Chondrocyte (in vitro differentiated cells): Measurements from ENCODE around the gene CPXM2. TPM values are rescaled to one million over a fixed set of nuclear protein-coding genes. Genes with fewer than 3 reads are reported as not detected.

Source experiments
- DNase-seq: peaks from one replicate; pipeline ENCODE4 v3.0.0; 2021; ENCODE audit warnings: mixed read lengths, low spot score
- H3K27ac Mint-ChIP-seq: one replicate; pipeline ENCODE4 v1.8.0; 2021; ENCODE audit warnings: mild to moderate bottlenecking, moderate library complexity, mixed read lengths; ENCODE audit not compliant: unreplicated experiment
- H3K27me3 Mint-ChIP-seq: 2 replicates; pipeline ENCODE4 v1.8.0; 2021; ENCODE audit warnings: low read depth, mixed read lengths
- H3K36me3 Mint-ChIP-seq: 2 replicates; pipeline ENCODE4 v1.8.0; 2021; ENCODE audit warnings: low read depth, mixed read lengths
- H3K4me1 Mint-ChIP-seq: 2 replicates; pipeline ENCODE4 v1.8.0; 2021; ENCODE audit warnings: low read depth, mild to moderate bottlenecking, mixed read lengths
- H3K4me3 Mint-ChIP-seq: one replicate; pipeline ENCODE4 v1.8.0; 2021; ENCODE audit warnings: mild to moderate bottlenecking, moderate library complexity, mixed read lengths; ENCODE audit not compliant: unreplicated experiment
- H3K9me3 Mint-ChIP-seq: 2 replicates; pipeline ENCODE4 v1.8.0; 2021; ENCODE audit warnings: low read depth, mixed read lengths
- total RNA-seq: library from RNA; stranded (reverse); gene quantifications from 3 replicates; pipeline ENCODE4 v1.2.1, GENCODE V29; 2021
- TF ChIP-seq, protein P1 (sequence below): fragments of 200-600 bp; sonication (generic); IDR thresholded peaks from 2 replicates; pipeline ENCODE4 v1.5.0; 2021; ENCODE audit warnings: antibody characterized with exemption, mild to moderate bottlenecking, moderate library complexity

CPXM2 gene
- total RNA-seq, 1 donor from 2014 or later = not detected

DNA sequence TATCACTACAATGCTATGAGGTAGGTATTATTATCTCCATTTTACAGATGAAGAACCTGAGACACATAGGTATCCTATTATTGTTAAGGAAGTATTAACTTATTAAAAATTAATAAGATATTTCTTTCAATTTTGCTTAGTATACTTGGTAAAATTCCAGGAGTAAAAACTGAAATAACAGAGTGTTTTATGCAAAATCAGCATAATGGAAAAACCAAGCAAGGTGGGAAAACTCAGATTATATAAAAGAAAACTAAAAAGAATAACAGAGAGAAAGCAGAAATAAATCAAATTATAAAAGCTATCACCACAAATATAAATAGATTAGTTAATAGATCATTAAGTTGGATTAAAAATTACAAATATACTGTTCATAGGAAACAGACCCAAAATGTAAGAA lies 82.0 kb downstream of the CPXM2 start:
- Mint-ChIP-seq H3K27ac (no peak overlapping the region), H3K9me3 (no peaks in the 10 kb centered on the region), H3K36me3 (no peaks in the 10 kb centered on the region), H3K4me1 (no peaks in the 10 kb centered on the region), H3K4me3 (no peak overlapping the region), H3K27me3 (peaks cover 8% of the 10 kb centered on the region)
- TF ChIP-seq, protein P1, sequence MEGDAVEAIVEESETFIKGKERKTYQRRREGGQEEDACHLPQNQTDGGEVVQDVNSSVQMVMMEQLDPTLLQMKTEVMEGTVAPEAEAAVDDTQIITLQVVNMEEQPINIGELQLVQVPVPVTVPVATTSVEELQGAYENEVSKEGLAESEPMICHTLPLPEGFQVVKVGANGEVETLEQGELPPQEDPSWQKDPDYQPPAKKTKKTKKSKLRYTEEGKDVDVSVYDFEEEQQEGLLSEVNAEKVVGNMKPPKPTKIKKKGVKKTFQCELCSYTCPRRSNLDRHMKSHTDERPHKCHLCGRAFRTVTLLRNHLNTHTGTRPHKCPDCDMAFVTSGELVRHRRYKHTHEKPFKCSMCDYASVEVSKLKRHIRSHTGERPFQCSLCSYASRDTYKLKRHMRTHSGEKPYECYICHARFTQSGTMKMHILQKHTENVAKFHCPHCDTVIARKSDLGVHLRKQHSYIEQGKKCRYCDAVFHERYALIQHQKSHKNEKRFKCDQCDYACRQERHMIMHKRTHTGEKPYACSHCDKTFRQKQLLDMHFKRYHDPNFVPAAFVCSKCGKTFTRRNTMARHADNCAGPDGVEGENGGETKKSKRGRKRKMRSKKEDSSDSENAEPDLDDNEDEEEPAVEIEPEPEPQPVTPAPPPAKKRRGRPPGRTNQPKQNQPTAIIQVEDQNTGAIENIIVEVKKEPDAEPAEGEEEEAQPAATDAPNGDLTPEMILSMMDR = no peak
- no peak for DNase-seq

DNA sequence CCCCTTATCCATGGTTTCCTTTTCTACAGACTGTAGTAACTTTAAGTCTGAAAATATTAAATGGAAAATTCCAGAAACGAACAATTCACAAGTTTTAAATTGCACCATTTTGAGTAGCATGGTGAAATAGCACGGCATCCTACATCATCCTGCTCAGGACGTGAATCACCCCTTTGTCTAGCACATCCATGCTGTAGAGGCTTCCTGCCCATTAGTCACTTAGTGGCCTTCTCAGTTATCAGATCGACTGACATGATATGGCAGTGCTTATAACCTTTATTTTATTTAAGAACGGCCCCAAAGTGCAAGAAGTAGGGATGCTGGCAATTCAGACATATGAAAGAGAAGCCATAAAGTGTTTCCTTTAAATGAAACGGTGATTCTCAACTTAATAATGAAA lies 82.7 kb downstream of the CPXM2 start:
- no peak overlapping the region for H3K4me3 Mint-ChIP-seq
- TF ChIP-seq, protein P1 = no peak
- H3K27ac Mint-ChIP-seq = no peak overlapping the region
- no peak for DNase-seq
- H3K36me3 Mint-ChIP-seq = no peaks in the 10 kb centered on the region
- no peaks in the 10 kb centered on the region for H3K4me1 Mint-ChIP-seq
- H3K27me3 Mint-ChIP-seq = peaks cover 8% of the 10 kb centered on the region
- H3K9me3 Mint-ChIP-seq = no peaks in the 10 kb centered on the region

DNA sequence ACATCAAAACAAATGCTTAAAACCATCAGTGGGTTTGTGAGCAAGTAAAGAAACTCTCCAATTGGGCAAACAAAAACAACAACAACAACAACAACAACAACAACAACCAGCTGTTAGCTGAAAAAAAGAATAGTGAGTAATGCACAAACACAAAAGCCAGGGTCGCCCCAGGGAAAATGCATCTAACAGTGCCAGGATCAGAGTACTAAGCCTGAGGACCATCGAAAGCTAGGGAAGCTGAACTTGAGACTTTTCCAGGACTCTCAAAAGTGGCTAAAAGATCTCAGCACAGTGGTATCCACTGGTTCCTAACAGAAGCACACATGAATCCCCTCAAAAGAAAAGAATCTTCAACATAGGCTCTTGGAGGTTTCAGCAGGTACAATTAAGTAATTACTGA lies 83.3 kb downstream of the CPXM2 start:
- Mint-ChIP-seq H3K4me3 (no peak overlapping the region), H3K27ac (no peak overlapping the region), H3K9me3 (no peaks in the 10 kb centered on the region), H3K4me1 (no peaks in the 10 kb centered on the region), H3K27me3 (peaks cover 8% of the 10 kb centered on the region), H3K36me3 (no peaks in the 10 kb centered on the region)
- DNase-seq = no peak
- TF ChIP-seq, protein P1 = no peak

DNA sequence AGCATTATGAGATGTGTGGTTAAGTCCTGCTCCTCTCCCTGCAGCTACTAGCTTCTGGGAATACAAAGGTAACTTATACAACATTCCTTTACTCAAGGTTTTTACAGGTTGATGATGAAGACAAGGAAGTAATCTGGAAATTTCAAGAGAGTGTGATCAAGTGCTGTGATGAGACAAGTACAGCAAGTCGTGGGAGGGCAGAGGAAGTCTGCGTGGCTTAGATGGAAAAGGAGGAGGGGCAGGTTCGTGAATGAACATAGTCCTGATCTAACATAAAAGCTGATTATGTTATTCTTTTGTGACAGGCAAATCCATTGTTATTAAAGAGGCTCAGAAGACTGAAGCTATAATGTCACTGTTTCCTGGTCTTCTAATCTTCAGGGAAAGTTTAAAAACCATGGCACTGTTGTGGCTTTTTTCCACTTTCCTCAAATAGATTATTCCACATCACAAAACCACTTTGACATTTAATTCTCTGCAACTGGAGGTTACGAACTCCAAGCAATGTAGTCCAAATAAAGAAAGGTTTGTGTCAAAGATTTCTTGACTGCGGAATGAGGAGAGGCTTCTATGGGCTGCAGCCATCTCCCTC lies 84.1 kb downstream of the CPXM2 start:
- no peaks in the 10 kb centered on the region for H3K9me3 Mint-ChIP-seq
- H3K27ac Mint-ChIP-seq = no peak overlapping the region
- no peaks in the 10 kb centered on the region for H3K4me1 Mint-ChIP-seq
- H3K4me3 Mint-ChIP-seq = no peak overlapping the region
- TF ChIP-seq, protein P1 = no peak
- H3K36me3 Mint-ChIP-seq = no peaks in the 10 kb centered on the region
- peaks cover 8% of the 10 kb centered on the region for H3K27me3 Mint-ChIP-seq
- no peak for DNase-seq

DNA sequence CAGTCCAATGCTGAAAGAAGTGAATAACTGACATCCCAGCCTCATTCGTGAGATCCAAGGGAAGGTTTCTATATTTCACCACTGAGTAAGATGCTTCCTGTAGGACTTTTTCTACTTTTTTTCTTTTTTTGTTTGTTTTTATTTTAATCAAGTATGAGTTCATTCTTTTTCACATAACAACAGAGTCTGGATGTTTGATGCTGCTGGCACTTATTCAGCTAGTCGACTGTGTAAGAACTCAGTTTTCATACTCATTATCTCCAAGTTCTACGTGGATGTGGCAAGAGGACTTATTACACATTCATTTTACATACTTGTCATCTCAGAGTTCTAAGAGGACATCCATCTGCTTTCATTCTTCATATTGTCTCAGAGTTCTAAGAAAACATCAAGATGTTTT lies 86.9 kb downstream of the CPXM2 start:
- TF ChIP-seq, protein P1 = no peak
- DNase-seq = no peak
- Mint-ChIP-seq H3K4me1 (no peaks in the 10 kb centered on the region), H3K27me3 (peaks cover 21% of the 10 kb centered on the region), H3K27ac (no peak overlapping the region), H3K4me3 (no peak overlapping the region), H3K9me3 (no peaks in the 10 kb centered on the region), H3K36me3 (no peaks in the 10 kb centered on the region)
